ENCODE results near the gene MEI1.

MEI1 gene

GRCh38 chr22:41688365-41689211, 10.7 kb upstream of the MEI1 start, which contains the start of gene SNU13:
Gene SNU13, minus strand, starts transcription at chr22:41688867. Its CDS starts 71 bp downstream, at chr22:41688796.
- no peak for TF ChIP-seq CTCF (IDR thresholded peaks at IDR 0.05; ENCODE audit: low read depth, low read length, missing control alignments)
- H3K4me3 ChIP-seq (replicated peaks; ENCODE audit: low read depth, low read length): peak within 1 kb of the TSS; percentile 97
- DNase-seq (ENCODE audit: extremely low read depth, low read depth): no peak

GRCh38 chr22:41690476-41690875, 8.8 kb upstream of the MEI1 start:
- no peak overlapping the region for H3K4me3 ChIP-seq (replicated peaks; ENCODE audit: low read depth, low read length)
- TF ChIP-seq CTCF (IDR thresholded peaks at IDR 0.05; ENCODE audit: low read depth, low read length, missing control alignments): no peak
- no peak for DNase-seq (ENCODE audit: extremely low read depth, low read depth)

- TF ChIP-seq CTCF (IDR thresholded peaks at IDR 0.05; ENCODE audit: low read depth, low read length, missing control alignments): no peak
- no peak for DNase-seq (ENCODE audit: extremely low read depth, low read depth)
Measured at GRCh38 chr22:41695211-41695610, 4.1 kb upstream of the MEI1 start.

GRCh38 chr22:41696703-41697102, 2.6 kb upstream of the MEI1 start:
- no peak overlapping the region for H3K4me3 ChIP-seq (replicated peaks; ENCODE audit: low read depth, low read length)
- TF ChIP-seq CTCF (IDR thresholded peaks at IDR 0.05; ENCODE audit: low read depth, low read length, missing control alignments): no peak
- no peak for DNase-seq (ENCODE audit: extremely low read depth, low read depth)

More at GRCh38 chr22:41695211-41695610, 4.1 kb upstream of the MEI1 start:
- H3K4me3 ChIP-seq (replicated peaks; ENCODE audit: low read depth, low read length): no peak overlapping the region

GRCh38 chr22:41697126-41697775, 2.1 kb upstream of the MEI1 start:
- DNase-seq (ENCODE audit: extremely low read depth, low read depth): peak; percentile 83
- no peak overlapping the region for H3K4me3 ChIP-seq (replicated peaks; ENCODE audit: low read depth, low read length)
- peak; percentile 99 for TF ChIP-seq CTCF (IDR thresholded peaks at IDR 0.05; ENCODE audit: low read depth, low read length, missing control alignments)

- H3K4me3 ChIP-seq (replicated peaks; ENCODE audit: low read depth, low read length): no peak overlapping the region
- DNase-seq (ENCODE audit: extremely low read depth, low read depth): no peak
- TF ChIP-seq CTCF (IDR thresholded peaks at IDR 0.05; ENCODE audit: low read depth, low read length, missing control alignments): no peak
Measured at GRCh38 chr22:41700108-41700364, 733 bp downstream of the MEI1 start.

Data from HFF-Myc (cell line).